EH (cell line): ENCODE results near the gene PIMREG.

Experiments used
- DNase-seq: peaks from one replicate; pipeline ENCODE4 v3.0.0-alpha.2; 2015; ENCODE audit warnings: low read depth

The PIMREG gene

GRCh38 chr17:6437956-6438355 lies 6.3 kb upstream of the PIMREG start:
- no peak for DNase-seq

DNA sequence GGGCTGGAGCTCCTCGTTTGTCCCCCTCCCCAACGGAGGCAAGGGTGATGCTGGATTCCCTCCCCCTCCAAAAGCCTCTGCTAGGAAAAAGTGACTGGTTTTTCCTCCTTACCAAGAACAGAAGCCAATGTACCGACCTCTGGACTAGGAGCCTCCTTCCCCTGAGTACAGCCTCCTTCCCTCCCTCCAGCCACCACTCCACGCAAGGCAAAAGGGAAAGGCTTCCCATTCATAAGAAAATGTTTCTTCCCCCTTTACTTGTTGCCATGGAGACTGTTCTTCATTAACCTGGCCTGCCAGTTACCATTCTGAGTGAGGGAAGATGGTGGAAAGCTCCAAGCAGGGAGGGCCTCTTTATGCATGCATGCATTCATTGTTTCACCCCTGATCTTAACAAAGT lies 4.3 kb upstream of the PIMREG start:
- no peak for DNase-seq

DNA sequence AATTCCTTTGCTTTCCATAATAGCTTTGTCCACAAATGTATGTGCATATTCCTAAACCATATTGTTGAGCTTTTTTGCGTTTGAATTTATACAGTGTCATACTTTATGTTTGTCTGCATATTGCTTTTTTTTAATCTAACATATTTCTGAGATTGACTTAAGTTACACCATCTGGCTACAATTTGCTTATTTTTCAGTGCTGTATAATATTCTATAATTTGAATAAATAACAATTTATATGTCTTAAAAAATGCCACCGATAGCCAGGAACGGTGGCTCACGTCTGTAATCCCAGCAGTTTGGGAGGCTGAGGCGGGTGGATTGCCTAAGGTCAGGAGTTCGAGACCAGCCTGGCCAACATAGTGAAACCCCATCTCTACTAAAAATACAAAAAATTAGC lies 1.5 kb upstream of the PIMREG start:
- no peak for DNase-seq

GRCh38 chr17:6444571-6445335 lies 498 bp downstream of the PIMREG start:
- DNase-seq = no peak

DNA sequence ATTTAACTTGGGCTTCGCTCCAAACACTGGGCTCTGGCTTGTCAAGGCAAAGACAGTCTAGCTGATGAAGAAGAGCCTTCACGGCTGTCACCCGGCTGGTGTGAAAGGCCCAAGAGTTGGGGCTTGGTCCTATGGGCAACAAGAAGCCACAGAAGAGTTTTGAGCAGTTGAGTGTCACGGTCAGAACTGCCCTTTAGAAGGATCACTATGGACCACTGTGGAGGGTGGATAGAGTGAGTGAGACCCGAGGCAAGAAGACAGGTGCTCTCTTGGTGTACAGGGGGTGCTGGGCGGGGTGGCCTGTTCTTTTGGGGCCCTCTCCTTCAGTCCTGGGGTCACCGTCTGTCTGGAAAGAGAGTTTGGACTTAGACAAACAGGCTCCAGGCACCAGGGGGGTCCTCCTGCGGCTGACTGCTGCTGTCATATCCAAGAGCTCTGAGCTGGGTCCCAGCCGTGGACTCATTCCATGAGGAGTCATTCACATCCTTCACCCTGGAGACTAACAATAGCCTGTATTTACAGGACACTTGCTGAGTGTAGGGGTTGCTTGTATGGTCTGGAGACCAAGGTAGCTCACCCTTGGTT lies 2.4 kb downstream of the PIMREG start:
- no peak for DNase-seq

- DNase-seq = no peak
Observed at GRCh38 chr17:6448473-6448872, 4.2 kb downstream of the PIMREG start.

- DNase-seq = no peak
Observed at GRCh38 chr17:6449307-6449706, 5.1 kb downstream of the PIMREG start.

DNA sequence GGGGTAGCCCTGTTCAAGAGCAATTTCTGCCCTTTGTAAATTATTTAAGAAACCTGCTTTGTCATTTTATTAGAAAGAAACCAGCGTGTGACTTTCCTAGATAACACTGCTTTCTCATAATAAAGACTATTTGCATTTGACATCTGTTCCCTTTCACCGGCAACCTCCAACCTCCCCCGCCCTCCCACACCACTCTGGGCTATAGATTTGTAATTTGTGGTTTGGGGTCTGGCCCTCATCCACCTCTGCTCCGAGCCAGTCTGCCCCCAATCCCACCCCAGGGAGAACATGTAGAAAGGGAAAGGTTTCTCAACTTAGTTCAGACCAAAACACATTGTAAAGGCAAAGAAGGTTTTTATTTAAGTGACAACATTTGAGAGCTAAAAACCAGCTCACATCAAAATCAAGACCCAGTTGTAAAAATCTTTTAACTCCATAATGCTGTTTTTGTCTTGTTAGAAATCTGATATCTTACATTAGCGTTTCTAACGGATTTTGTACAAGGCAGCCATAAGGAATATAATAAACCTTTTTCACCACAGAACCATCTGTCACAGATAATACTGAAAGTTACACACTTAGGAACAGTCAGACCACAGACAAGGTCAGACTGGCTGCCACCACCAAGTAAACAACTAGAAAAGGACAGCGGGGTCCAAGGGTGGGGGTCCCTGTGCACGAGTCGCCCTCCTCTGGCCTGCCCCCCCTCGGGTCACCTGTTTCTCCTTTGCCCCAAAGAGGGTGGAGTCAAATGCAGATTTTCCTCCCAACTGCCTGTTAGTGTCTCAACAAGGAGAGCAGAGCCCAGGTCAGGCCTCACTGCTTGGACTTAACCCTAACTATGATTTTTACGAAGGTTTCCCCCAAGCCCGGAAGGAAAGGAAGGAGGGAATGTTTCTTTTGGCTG lies 6.9 kb downstream of the PIMREG start:
- DNase-seq = no peak

GRCh38 chr17:6452471-6453266 lies 8.4 kb downstream of the PIMREG start:
- DNase-seq = no peak

GRCh38 chr17:6453279-6454024 lies 9.2 kb downstream of the PIMREG start:
- no peak for DNase-seq

- no peak for DNase-seq
Observed at GRCh38 chr17:6454495-6455320, 10.5 kb downstream of the PIMREG start.

GRCh38 chr17:6455321-6455705 lies 11.1 kb downstream of the PIMREG start:
- no peak for DNase-seq

- DNase-seq = no peak
Observed at GRCh38 chr17:6456321-6456720, 12.1 kb downstream of the PIMREG start.

GRCh38 chr17:6456914-6457687 lies 12.8 kb downstream of the PIMREG start:
- peak; percentile 86 for DNase-seq

GRCh38 chr17:6457688-6458459 lies 13.6 kb downstream of the PIMREG start:
- DNase-seq = no peak

DNA sequence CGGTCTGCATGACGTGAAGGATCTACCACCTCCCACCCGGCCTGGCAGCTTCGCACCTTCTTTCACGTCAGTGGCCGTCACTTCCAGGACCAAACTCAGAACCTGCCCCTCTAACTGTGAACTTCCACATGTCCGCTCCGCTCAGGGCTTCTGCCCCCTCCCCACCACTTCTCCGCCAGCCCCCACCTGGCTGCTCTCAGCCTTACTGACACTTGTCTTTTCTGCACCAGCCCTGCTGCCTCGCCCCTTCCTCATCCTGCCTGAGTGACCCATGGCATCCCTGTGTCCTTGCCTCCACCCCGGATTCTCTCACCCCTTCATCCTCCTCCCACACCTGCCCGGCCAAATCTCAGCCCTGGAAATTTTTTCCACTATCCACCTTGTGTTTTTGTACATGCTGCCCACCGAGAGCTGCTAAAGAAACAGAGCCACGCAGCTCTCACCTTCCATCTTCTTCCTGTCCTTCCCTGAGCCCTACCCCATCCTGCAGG lies 14.2 kb downstream of the PIMREG start:
- no peak for DNase-seq

DNA sequence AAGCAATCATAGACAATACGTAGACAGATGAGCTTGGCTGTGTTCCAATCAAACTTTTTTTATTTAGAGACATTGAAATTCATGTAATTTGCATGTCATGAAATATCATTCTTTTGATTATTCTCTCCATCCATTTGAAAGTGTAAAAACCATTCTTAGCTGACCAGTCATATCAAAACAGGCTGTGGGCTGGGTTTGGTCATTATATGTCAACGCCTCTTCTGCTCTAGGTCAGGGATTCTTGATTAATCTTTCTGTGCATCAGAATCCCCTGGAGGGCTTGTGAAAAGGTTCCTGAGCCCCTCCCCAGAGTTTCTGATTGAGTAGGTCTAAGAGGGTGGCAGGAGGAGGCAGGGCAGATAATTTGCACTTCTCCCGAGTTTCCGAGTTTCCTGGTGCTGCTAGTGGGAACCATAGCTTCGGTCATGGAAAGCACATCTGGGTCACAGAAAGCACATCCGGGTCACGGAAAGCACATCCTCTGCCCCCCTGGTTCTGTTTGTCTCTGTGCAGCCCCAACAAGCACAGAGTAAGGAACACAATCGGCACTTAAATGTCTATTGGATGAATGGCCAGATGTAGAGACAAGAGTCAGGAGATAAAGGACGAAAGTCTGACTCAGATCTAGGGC lies 16.4 kb downstream of the PIMREG start:
- DNase-seq = no peak

DNA sequence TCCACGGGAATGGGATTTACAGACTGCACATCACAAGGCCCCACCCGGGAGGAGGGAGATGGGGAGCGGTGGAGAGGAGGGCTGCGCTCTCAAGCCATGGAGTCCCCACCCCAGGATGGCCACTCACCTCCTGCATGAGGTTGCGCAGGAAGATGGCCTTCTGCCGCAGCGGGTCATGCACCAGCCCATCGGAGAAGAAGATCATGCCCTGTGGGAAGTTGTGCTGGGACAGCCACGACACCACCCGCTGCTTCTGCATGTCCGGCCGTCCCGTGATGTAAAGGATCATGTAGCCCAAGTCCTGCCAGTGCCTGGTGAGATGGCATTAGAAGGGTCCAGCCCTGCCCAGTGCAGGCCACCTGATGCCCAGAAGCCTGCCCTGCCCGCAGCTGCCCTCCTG lies 17.0 kb downstream of the PIMREG start:
- no peak for DNase-seq
